ENCODE results near the gene C4B.

DNA sequence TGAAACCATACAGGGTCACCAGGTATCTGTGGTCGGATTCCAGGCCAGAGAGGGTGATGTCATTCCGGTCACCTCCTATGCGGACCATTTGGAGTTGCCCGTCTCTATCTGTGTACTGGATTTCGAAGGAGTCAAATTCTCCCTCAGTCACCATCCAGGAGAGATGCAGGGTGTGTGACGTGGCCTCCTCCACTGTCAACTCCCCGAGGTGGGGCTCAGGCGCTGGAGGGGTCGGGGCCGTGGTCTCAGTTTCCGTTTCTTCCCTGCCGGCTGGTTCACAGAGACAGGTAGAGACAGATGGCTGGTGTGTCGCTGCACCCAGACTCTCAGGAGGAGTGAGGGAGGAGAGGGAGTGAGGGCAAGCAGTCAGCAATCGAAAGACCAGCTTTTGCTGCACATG, 54.3 kb downstream of the C4B start:
- TF ChIP-seq POLR2A (IDR thresholded peaks at IDR 0.05): no peak
- TF ChIP-seq, protein P1, sequence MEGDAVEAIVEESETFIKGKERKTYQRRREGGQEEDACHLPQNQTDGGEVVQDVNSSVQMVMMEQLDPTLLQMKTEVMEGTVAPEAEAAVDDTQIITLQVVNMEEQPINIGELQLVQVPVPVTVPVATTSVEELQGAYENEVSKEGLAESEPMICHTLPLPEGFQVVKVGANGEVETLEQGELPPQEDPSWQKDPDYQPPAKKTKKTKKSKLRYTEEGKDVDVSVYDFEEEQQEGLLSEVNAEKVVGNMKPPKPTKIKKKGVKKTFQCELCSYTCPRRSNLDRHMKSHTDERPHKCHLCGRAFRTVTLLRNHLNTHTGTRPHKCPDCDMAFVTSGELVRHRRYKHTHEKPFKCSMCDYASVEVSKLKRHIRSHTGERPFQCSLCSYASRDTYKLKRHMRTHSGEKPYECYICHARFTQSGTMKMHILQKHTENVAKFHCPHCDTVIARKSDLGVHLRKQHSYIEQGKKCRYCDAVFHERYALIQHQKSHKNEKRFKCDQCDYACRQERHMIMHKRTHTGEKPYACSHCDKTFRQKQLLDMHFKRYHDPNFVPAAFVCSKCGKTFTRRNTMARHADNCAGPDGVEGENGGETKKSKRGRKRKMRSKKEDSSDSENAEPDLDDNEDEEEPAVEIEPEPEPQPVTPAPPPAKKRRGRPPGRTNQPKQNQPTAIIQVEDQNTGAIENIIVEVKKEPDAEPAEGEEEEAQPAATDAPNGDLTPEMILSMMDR (IDR thresholded peaks at IDR 0.05): no peak

Measured in prostate gland (tissue), 2 donors.